IPS DF 6.9 (cell line): Measurements from ENCODE around the gene SETD1B.
"Not testable (repeated sequence)": the region's sequence is repeated elsewhere in the genome, so short reads cannot be mapped to it uniquely, and the experiment has no call there.

Experiments
- DNase-seq: peaks from one replicate; pipeline ENCODE4 v3.0.0-alpha.2; 2013; ENCODE audit warnings: low read depth, low spot score
- H3K27ac ChIP-seq: one replicate; pipeline ENCODE4 v1.5.1; 2013; ENCODE audit warnings: low read length, control low read depth
- H3K27me3 ChIP-seq: 2 replicates; pipeline ENCODE4 v1.6.1; 2013; ENCODE audit warnings: mild to moderate bottlenecking, low read length; ENCODE audit not compliant: control insufficient read depth, insufficient read depth
- H3K36me3 ChIP-seq: 2 replicates; pipeline ENCODE4 v1.6.1; 2013; ENCODE audit warnings: low read length; ENCODE audit not compliant: control insufficient read depth, insufficient read depth
- H3K4me1 ChIP-seq: 2 replicates; pipeline ENCODE4 v1.6.1; 2013; ENCODE audit warnings: low read length; ENCODE audit not compliant: control insufficient read depth, insufficient read depth
- H3K4me3 ChIP-seq: 2 replicates; pipeline ENCODE4 v1.5.1; 2013; ENCODE audit warnings: mild to moderate bottlenecking, low read length
- H3K9me3 ChIP-seq: 2 replicates; pipeline ENCODE4 v1.6.1; 2013; ENCODE audit warnings: low read length, inconsistent platforms; ENCODE audit not compliant: control insufficient read depth, insufficient read depth
- WGBS: extraction: QIAGEN DNeasy Blood & Tissue Kit; methylation state at CpG from one replicate; pipeline ENCODE4 v1.1.7; 2013; ENCODE audit warnings: mixed read lengths, missing lambda C conversion rate; ENCODE audit not compliant: insufficient read length, insufficient coverage; 5-methylcytosine and 5-hydroxymethylcytosine counted together

The SETD1B gene

GRCh38 chr12:121839993-121840761 is 36.4 kb downstream of the SETD1B start:
- no peak overlapping the region for H3K27ac ChIP-seq
- DNase-seq, result no peak
- no peaks in the 10 kb centered on the region for H3K27me3 ChIP-seq
- no peaks in the 10 kb centered on the region for H3K36me3 ChIP-seq
- H3K4me1 ChIP-seq, result no peaks in the 10 kb centered on the region
- H3K9me3 ChIP-seq, result no peaks in the 10 kb centered on the region
- peak overlapping the region; percentile 57; the same call in 1 of the 2 replicates for H3K4me3 ChIP-seq
- WGBS, result no CpG with 5 or more reads among the region's 24 CpGs

DNA sequence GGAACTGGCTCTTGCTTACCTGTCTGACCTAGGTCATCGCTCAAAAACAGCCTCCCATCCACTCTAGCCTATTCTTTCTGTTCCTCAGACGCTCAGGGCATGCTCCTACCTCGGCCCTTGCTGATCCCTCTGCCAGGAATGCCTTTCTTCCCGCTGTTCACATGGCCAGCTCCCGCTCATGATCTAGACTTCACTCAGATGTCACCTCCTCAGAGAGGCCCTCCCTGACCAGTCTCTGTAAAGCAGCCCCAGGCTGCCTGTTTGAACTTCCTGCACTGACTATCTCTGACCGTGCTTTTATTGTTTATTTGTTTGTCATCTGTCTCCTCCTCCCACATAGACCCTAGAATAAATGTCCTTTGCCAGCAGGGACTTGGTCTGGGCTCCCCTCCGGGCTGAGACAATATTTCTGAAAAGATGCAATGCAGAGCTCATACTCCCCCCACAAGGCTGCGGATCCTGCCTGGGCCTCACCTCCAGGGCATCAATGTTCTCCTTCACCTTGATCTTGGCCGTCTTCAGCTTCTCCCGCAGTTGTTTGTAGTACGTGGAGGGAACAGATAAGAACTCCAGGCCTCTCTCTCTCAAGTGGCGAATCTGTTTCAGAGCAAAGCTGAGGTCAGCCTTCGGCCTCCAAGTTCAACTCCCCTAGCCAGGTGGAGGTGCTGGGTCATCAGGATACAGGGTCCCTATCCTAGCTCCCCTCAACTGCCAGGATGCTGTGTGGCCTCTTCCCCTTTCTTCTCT is 39.6 kb downstream of the SETD1B start:
- H3K4me1 ChIP-seq, result no peaks in the 10 kb centered on the region
- H3K4me3 ChIP-seq, result no peak overlapping the region
- H3K27me3 ChIP-seq, result no peaks in the 10 kb centered on the region
- no peaks in the 10 kb centered on the region for H3K36me3 ChIP-seq
- WGBS, result no CpG with 5 or more reads among the region's 13 CpGs
- no peak for DNase-seq
- no peaks in the 10 kb centered on the region for H3K9me3 ChIP-seq
- H3K27ac ChIP-seq, result no peak overlapping the region

DNA sequence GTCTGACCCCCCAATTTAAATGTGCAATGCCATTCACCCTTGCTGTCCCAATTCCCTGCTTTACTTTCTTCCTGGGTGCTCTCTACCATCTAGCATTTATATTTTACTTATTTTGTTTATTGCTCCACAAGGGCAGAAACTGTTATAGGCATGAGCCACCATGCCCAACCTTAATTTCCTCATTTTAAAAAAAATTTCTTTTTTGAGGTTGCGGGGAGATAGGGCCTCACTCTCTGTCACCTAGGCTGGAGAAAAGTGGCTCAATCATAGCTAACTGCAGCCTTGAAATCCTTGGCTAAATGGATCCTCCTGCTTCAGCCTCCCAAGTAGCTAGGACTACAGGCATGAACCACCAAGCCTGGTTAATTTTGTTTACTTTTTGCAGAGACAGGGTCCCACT is 41.9 kb downstream of the SETD1B start:
- no peak for DNase-seq
- Histone ChIP-seq H3K4me1 (no peaks in the 10 kb centered on the region), H3K9me3 (no peaks in the 10 kb centered on the region), H3K27ac (no peak overlapping the region), H3K36me3 (no peaks in the 10 kb centered on the region), H3K27me3 (no peaks in the 10 kb centered on the region), H3K4me3 (no peak overlapping the region)
- no CpG with 5 or more reads among the region's 1 CpG for WGBS

GRCh38 chr12:121849211-121849610 is 45.4 kb downstream of the SETD1B start:
- no peak for DNase-seq
- no CpG with 5 or more reads among the region's 6 CpGs for WGBS

DNA sequence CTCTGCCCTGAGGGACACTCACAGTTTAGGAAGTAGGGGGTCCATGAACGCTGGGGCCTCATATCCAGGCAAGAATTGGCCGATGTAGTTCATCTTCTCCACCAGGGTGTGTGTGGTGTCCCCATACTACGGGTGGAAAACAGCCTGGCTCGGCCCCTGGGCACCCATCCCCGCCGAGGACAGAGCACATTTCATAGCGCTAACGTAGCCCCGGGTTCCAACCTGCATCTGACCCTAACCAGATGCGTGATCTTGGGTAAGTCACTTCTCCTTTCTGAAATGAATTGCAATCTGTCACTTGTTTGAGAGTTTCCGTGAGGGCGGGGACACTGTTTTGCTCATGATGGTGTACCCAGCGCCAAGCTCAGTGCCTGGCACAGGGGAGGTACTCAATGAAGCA is 45.9 kb downstream of the SETD1B start:
- no peak for DNase-seq
- H3K27ac ChIP-seq, result no peak overlapping the region
- no peaks in the 10 kb centered on the region for H3K36me3 ChIP-seq
- WGBS, result no CpG with 5 or more reads among the region's 13 CpGs
- H3K27me3 ChIP-seq, result no peaks in the 10 kb centered on the region
- H3K4me3 ChIP-seq, result no peak overlapping the region
- no peaks in the 10 kb centered on the region for H3K4me1 ChIP-seq
- H3K9me3 ChIP-seq, result no peaks in the 10 kb centered on the region

More at GRCh38 chr12:121849211-121849610, 45.4 kb downstream of the SETD1B start:
- H3K36me3 ChIP-seq, result no peaks in the 10 kb centered on the region
- no peaks in the 10 kb centered on the region for H3K9me3 ChIP-seq
- H3K27ac ChIP-seq, result no peak overlapping the region
- H3K27me3 ChIP-seq, result no peaks in the 10 kb centered on the region
- H3K4me3 ChIP-seq, result no peak overlapping the region
- H3K4me1 ChIP-seq, result no peaks in the 10 kb centered on the region

DNA sequence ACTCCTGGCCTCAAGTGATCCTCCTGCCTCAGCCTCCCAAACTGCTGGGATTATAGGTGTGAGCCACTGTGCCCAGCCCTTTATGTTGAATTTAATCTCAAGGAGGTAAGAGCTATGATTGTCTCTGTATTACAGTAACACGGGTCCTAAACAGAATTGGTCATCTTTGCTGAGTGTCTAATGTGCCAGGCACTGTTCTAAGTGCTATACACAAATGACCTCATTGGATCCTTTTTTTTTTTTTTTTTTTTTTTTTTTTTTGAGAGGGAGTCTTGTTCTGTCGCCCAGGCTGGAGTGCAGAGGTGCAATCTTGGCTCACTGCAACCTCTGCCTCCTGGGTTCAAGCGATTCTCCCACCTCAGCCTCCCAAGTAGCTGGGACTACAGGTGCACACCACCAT is 48.6 kb downstream of the SETD1B start:
- H3K27ac ChIP-seq, H3K4me3 ChIP-seq, H3K4me1 ChIP-seq, H3K27me3 ChIP-seq, DNase-seq, H3K36me3 ChIP-seq, H3K9me3 ChIP-seq: not testable (repeated sequence)
- WGBS, result no CpG with 5 or more reads among the region's 3 CpGs

- DNase-seq, result no peak
- Histone ChIP-seq H3K36me3 (no peaks in the 10 kb centered on the region), H3K4me3 (no peak overlapping the region), H3K9me3 (no peaks in the 10 kb centered on the region), H3K27me3 (no peaks in the 10 kb centered on the region), H3K27ac (no peak overlapping the region), H3K4me1 (no peaks in the 10 kb centered on the region)
- no CpG with 5 or more reads among the region's 11 CpGs for WGBS
These were observed 53.8 kb downstream of the SETD1B start for GRCh38 chr12:121857322-121858246.

DNA sequence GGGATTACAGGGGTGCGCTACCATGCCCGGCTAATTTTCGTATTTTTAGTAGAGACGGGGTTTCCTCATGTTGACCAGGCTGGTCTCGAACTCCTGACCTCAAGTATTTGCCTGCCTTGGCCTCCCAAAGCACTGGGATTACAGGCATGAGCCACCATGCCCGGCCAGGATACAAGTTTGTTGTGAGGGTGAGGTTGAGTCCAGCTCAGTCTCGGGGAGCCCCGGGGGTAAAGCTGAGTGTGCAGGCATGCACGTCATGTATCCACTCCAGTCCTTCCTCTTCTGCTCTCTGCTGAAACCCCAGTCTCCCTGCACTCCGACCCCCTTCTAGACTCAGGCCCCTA is 54.5 kb downstream of the SETD1B start:
- WGBS, result no CpG with 5 or more reads among the region's 10 CpGs
- Histone ChIP-seq H3K4me1 (no peaks in the 10 kb centered on the region), H3K4me3 (no peak overlapping the region), H3K27ac (no peak overlapping the region), H3K9me3 (no peaks in the 10 kb centered on the region), H3K27me3 (no peaks in the 10 kb centered on the region), H3K36me3 (no peaks in the 10 kb centered on the region)
- DNase-seq, result no peak

DNA sequence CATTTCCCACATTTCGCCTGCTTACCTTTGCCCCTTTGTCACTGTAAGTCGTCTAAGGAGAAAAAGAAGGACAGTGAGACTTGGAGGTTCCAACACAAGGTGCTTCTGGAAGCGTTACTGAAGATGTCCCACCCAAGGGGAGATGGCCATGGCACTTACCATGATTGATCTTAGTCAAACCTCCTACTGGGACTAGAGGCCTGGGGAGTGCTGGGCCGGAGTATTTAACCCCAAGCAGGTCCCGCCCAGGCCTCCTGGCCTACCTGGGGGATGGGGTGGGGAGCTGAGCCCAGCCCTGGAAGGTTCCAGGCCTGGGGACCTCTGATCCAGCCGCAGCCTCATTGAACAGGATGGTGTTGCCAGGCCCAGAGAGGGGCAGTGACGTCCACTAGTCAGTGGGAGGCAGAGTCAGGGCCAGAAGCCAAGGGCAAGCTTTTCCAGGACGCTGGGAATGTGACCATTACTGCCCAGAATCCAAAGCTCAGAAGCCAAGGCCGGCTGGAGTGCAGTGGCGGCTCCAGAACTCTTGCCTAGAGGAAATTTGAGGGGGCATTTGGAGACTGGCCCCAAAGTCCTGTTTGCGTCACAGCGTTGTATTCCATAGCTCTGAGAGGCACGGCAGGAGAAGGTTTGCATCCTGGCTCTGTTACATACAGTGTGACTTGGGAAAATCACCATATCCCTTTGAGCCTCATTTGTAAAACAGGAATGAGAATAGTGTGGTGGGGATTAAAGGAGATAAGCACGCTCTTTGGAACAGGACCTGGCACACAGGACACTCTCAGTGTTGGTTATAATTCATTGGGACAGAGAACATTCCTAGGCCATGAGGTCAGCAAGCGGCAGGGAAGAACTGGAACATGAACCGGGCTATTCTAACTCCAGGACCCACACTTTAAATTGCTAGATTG is 55.1 kb downstream of the SETD1B start, which contains the start of gene HPD:
HPD (minus strand) TSS at position 198 of the 911 bp plus-strand sequence; CDS start at position 162, 36 bp downstream.
- no peaks in the 10 kb centered on the region for H3K9me3 ChIP-seq
- H3K4me3 ChIP-seq, result no peak within 1 kb of the TSS
- no peaks in the 10 kb centered on the region for H3K36me3 ChIP-seq
- H3K4me1 ChIP-seq, result no peaks in the 10 kb centered on the region
- no CpG with 5 or more reads among the region's 16 CpGs for WGBS
- H3K27me3 ChIP-seq, result no peaks in the 10 kb centered on the region
- peak; percentile 31 for DNase-seq
- H3K27ac ChIP-seq, result no peak within 1 kb of the TSS
